AG04450 (cell line): ENCODE measurements around the gene PLXNA2. TPM values are rescaled to one million over a fixed set of nuclear protein-coding genes. Genes with fewer than 3 reads are reported as not detected.
A peak's percentile ranks its signal among the peaks of the same experiment; 100 is the strongest.

ENCODE experiments used
- CTCF ChIA-PET: fragments of 300-600, 350-600 bp; formaldehyde crosslinking; extraction: SDS; loops from one replicate; lab custom pipeline; 2022; ENCODE audit warnings: antibody characterized with exemption, inconsistent platforms; lab: Charles Lee
- POLR2A ChIA-PET: fragments of 350-600 bp; formaldehyde crosslinking; extraction: SDS; loops from one replicate; lab custom pipeline; 2021; ENCODE audit warnings: antibody characterized with exemption, inconsistent platforms; lab: Yijun Ruan, JAX
- DNase-seq: peaks from one replicate; pipeline ENCODE4 v3.0.0-alpha.2; 2011; ENCODE audit warnings: low read depth, low spot score
- H3K27ac ChIP-seq: one replicate; pipeline ENCODE4 v1.5.1; 2012; ENCODE audit warnings: low read depth, low read length, control low read depth
- H3K27me3 ChIP-seq: one replicate; pipeline ENCODE4 v1.6.0; 2012; ENCODE audit warnings: low read length; ENCODE audit not compliant: control insufficient read depth, insufficient read depth
- H3K4me3 ChIP-seq: 2 replicates; pipeline ENCODE4 v1.5.1; 2011; ENCODE audit warnings: mild to moderate bottlenecking, low read depth, low read length, control low read depth
- H3K9me3 ChIP-seq: 2 replicates; pipeline ENCODE4 v1.5.1; 2012; ENCODE audit warnings: low read length; ENCODE audit not compliant: control insufficient read depth, insufficient read depth
- polyA plus RNA-seq: library from polyadenylated mRNA; depleted of rRNA; stranded (reverse); fragments of >200 nt; gene quantifications from 2 replicates; pipeline ENCODE4 v1.2.3, GENCODE V29; 2011
- TF ChIP-seq, protein P1 (sequence below): IDR thresholded peaks from 2 replicates; pipeline ENCODE4 v1.5.1; 2011; ENCODE audit warnings: low read depth, low read length, control low read depth, inconsistent platforms

The PLXNA2 gene
- polyA plus RNA-seq, 1 experiment: 0.10 TPM

DNA sequence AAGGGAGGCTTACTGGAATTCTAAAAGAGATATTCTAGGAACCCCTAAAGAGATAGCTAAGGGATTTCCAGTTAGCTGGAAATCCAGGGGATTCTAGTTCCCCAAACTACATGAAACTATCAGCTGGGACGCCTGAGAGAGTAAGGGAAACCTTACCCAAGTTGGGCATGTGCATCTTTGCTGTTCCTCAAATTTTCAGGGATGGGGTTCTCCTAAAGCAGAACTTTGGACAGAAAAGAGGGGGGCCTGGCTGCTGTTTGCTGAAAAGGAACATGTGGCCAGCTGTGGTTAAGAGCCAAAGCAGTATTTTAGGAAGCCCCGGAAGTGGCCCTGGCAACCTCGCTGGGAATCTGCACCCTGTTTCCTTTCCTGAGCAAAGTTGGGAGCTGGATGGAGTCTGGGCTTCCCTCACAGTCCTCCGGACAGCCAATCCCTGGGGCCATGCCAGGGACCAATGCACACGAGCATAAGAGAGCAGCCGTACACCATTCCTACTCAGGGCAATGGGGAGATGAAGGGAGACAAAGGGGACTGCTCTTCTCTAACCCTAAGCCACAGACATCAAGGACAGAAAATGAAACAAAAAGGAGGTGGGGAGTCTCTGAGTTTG is 154.3 kb downstream of the PLXNA2 start:
- ChIA-PET POLR2A (no interaction called here), CTCF (interaction anchor here (0.8 to 5.9 kb wide), 6 partner anchors 43 to 155 kb away, joined by 3 to 62 read pairs (median 4); partner anchors contain the start of gene PLXNA2)
- Histone ChIP-seq H3K4me3 (no peak overlapping the region), H3K27ac (no peak overlapping the region), H3K9me3 (no peaks in the 10 kb centered on the region), H3K27me3 (no peaks in the 10 kb centered on the region)
- no peak for DNase-seq
- TF ChIP-seq, protein P1, sequence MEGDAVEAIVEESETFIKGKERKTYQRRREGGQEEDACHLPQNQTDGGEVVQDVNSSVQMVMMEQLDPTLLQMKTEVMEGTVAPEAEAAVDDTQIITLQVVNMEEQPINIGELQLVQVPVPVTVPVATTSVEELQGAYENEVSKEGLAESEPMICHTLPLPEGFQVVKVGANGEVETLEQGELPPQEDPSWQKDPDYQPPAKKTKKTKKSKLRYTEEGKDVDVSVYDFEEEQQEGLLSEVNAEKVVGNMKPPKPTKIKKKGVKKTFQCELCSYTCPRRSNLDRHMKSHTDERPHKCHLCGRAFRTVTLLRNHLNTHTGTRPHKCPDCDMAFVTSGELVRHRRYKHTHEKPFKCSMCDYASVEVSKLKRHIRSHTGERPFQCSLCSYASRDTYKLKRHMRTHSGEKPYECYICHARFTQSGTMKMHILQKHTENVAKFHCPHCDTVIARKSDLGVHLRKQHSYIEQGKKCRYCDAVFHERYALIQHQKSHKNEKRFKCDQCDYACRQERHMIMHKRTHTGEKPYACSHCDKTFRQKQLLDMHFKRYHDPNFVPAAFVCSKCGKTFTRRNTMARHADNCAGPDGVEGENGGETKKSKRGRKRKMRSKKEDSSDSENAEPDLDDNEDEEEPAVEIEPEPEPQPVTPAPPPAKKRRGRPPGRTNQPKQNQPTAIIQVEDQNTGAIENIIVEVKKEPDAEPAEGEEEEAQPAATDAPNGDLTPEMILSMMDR: no peak

DNA sequence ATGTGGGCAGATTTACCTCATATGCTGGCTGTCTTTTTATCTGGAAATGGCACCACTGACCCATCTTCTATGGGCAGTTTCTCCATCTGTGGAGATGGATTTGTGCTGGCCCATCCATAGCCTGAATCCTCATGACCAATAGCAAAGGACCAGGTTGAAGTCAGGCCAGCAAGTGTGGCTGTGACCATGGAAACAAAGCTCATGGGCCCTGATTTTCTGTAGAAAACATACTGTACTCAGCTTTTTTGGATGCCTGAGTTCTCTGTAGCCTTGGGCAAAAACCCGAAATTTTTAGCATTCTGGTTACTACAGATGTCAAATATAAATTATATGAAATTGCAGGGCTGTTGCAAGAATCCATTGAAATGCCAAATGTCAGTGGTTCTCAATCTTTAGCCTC is 155.0 kb downstream of the PLXNA2 start:
- ChIA-PET POLR2A (no interaction called here), CTCF (interaction anchor here (0.6 to 2.6 kb wide), 5 partner anchors 43 to 156 kb away, joined by 3 to 11 read pairs (median 4); partner anchors contain the start of gene PLXNA2)
- Histone ChIP-seq H3K9me3 (no peaks in the 10 kb centered on the region), H3K4me3 (no peak overlapping the region), H3K27ac (no peak overlapping the region), H3K27me3 (no peaks in the 10 kb centered on the region)
- TF ChIP-seq, protein P1: no peak
- no peak for DNase-seq

- H3K27ac ChIP-seq: no peak overlapping the region
- no peak overlapping the region for H3K4me3 ChIP-seq
- TF ChIP-seq, protein P1: no peak
- no peaks in the 10 kb centered on the region for H3K27me3 ChIP-seq
- ChIA-PET POLR2A (no interaction called here), CTCF (interaction anchor here (0.6 to 2.6 kb wide), 4 partner anchors 43 to 156 kb away, joined by 3 to 11 read pairs (median 5); partner anchors contain the start of gene PLXNA2)
- H3K9me3 ChIP-seq: no peaks in the 10 kb centered on the region
- no peak for DNase-seq
These were observed 155.9 kb downstream of the PLXNA2 start for GRCh38 chr1:208088319-208088718.

DNA sequence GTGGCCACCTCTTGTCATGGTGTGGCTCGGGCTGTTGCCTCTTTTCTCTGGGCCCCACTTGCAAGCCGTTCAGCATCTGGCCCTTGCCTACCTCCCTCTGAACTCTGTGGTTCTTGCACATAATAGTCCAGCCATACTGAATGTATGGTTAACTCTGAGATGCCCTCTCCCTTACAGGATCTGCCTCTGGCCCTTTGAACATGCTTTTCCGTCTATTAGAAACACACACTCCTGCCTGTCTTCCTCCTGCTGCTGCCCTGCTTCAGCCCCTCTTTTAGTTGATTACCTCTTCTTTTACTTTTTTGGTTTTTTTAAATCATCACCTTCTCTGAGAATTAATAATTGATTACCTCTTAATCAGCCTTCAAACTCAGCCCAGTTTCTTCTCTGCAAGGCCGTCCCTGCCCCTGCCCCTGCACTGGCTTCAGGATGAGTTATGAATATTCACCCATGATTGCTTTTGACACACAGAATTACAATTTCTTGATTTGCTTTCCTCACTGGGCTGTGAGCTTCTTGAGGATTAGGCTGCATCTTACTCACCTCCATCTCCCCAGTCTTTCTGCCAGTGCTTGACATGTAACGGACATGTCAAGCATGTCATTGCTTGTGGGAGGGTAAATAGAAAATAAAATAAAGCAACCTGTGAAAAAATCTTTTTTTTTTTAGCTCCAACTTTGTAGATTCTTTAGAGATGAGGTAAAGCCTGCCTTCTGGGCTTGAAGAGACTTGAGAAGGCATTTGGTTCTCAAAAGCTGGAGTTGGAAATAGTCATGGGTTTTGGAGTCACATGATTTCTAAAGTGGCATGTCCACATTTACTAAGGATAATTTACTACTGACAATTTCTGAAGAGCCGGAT is 158.3 kb downstream of the PLXNA2 start:
- ChIA-PET CTCF (interaction anchor here (1.0 to 3.6 kb wide), 4 partner anchors 8 to 160 kb away, joined by 4 to 15 read pairs (median 10); no protein-coding TSS in a partner anchor), POLR2A (interaction anchor here (0.6 to 0.7 kb wide), 2 partner anchors 130 to 164 kb away, joined by 3 read pairs; no protein-coding TSS in a partner anchor)
- H3K4me3 ChIP-seq: no peak overlapping the region; the same call in 1 of the 2 replicates
- H3K27ac ChIP-seq: peak overlapping the region; percentile 52
- no peaks in the 10 kb centered on the region for H3K27me3 ChIP-seq
- no peak for DNase-seq
- no peaks in the 10 kb centered on the region for H3K9me3 ChIP-seq
- TF ChIP-seq, protein P1: no peak
